HG03159 (cell line): ENCODE results near the gene SCNN1B.

Experiments used
- ATAC-seq: cut with Tn5 transposase; IDR thresholded peaks from one replicate; pipeline ENCODE4 v1.9.1; 2021; ENCODE audit warnings: mild to moderate bottlenecking, moderate library complexity; ENCODE audit not compliant: unreplicated experiment

The SCNN1B gene

GRCh38 chr16:23319861-23320615, 17.9 kb downstream of the SCNN1B start:
- no peak for ATAC-seq

GRCh38 chr16:23320693-23321092, 18.6 kb downstream of the SCNN1B start:
- no peak for ATAC-seq

GRCh38 chr16:23321206-23321875, 19.2 kb downstream of the SCNN1B start:
- ATAC-seq = no peak

- no peak for ATAC-seq
Measured at GRCh38 chr16:23323224-23324030, 21.3 kb downstream of the SCNN1B start.

GRCh38 chr16:23324727-23325126, 22.6 kb downstream of the SCNN1B start:
- ATAC-seq = no peak

- ATAC-seq = no peak
Measured at GRCh38 chr16:23327836-23328235, 25.7 kb downstream of the SCNN1B start.

GRCh38 chr16:23330161-23330560, 28.1 kb downstream of the SCNN1B start:
- ATAC-seq = no peak

GRCh38 chr16:23330583-23331249, 28.6 kb downstream of the SCNN1B start:
- no peak for ATAC-seq

- no peak for ATAC-seq
Measured at GRCh38 chr16:23333034-23333579, 31.0 kb downstream of the SCNN1B start.

GRCh38 chr16:23333831-23334456, 31.8 kb downstream of the SCNN1B start:
- ATAC-seq = no peak

- no peak for ATAC-seq
Measured at GRCh38 chr16:23334457-23334853, 32.4 kb downstream of the SCNN1B start.

- no peak for ATAC-seq
Measured at GRCh38 chr16:23334950-23335349, 32.8 kb downstream of the SCNN1B start.

GRCh38 chr16:23337836-23338550, 35.9 kb downstream of the SCNN1B start:
- no peak for ATAC-seq

GRCh38 chr16:23339787-23340186, 37.7 kb downstream of the SCNN1B start:
- ATAC-seq = no peak

GRCh38 chr16:23342083-23342640, 40.1 kb downstream of the SCNN1B start:
- no peak for ATAC-seq

- ATAC-seq = no peak
Measured at GRCh38 chr16:23343643-23344612, 41.8 kb downstream of the SCNN1B start.

- ATAC-seq = no peak
Measured at GRCh38 chr16:23345237-23345636, 43.1 kb downstream of the SCNN1B start.
